Measurements from ENCODE around the gene ABCC1.

DNA sequence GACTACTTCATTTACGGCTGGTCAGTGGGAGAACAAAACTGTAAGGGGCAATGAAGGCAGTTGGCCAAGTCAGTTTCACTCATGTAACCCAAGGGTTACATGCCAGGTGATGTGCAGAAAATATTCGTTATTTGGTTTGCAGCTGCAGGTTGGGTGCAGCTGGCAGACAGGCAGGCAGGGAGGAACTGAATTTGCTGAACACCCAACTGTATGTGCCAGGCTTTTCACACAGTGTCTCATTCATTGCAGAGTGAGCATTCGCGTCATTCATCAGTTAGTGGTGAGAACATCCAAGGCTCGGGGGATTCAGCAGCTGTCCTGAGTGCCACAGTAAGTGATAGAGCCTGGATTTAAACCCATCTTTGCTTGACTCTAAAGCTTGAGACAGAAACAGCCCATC, 214.2 kb downstream of the ABCC1 start:
- TF ChIP-seq POLR2A (IDR thresholded peaks at IDR 0.05), result no peak
- TF ChIP-seq, protein P1, sequence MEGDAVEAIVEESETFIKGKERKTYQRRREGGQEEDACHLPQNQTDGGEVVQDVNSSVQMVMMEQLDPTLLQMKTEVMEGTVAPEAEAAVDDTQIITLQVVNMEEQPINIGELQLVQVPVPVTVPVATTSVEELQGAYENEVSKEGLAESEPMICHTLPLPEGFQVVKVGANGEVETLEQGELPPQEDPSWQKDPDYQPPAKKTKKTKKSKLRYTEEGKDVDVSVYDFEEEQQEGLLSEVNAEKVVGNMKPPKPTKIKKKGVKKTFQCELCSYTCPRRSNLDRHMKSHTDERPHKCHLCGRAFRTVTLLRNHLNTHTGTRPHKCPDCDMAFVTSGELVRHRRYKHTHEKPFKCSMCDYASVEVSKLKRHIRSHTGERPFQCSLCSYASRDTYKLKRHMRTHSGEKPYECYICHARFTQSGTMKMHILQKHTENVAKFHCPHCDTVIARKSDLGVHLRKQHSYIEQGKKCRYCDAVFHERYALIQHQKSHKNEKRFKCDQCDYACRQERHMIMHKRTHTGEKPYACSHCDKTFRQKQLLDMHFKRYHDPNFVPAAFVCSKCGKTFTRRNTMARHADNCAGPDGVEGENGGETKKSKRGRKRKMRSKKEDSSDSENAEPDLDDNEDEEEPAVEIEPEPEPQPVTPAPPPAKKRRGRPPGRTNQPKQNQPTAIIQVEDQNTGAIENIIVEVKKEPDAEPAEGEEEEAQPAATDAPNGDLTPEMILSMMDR (IDR thresholded peaks at IDR 0.05), result no peak

Measured in adrenal gland (tissue), 5 donors.